Islet precursor cell (in vitro differentiated cells): ENCODE data around the gene KIF1B.

Experiments used
- DNase-seq: peaks from one replicate; pipeline ENCODE4 v3.0.0-alpha.2; 2018

KIF1B gene

DNA sequence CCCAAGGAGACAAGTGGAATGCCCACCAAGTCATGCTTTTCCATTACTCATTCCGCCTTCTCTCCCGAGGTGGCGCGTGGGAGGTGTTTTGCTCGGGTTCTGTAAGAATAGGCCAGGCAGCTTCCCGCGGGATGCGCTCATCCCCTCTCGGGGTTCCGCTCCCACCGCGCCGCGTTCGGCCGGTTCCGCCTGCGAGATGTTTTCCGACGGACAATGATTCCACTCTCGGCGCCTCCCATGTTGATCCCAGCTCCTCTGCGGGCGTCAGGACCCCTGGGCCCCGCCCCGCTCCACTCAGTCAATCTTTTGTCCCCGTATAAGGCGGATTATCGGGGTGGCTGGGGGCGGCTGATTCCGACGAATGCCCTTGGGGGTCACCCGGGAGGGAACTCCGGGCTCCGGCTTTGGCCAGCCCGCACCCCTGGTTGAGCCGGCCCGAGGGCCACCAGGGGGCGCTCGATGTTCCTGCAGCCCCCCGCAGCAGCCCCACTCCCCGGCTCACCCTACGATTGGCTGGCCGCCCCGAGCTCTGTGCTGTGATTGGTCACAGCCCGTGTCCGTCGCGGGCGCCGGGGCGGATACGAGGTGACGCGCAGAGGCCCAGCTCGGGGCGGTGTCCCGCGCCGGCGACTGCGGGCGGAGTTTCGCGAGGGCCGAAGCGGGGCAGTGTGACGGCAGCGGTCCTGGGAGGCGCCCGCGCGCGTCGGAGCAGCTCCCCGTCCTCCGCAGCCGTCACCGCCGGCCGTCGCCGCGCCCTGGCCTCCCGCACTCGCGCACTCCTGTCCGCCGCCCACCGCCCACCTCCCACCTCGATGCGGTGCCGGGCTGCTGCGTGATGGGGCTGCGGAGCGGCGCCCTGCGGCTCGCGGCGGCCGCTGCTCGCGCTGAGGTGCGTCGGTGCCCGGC lies at the start of gene KIF1B:
TSS of gene KIF1B (plus strand) at position 666 of the 906 bp plus-strand sequence. CDS start 21,759 bp downstream, outside the sequence.
- peak; percentile 99 for DNase-seq

GRCh38 chr1:10160907-10161490 lies 49.4 kb upstream of the KIF1B start:
- no peak for DNase-seq

GRCh38 chr1:10161541-10162290 lies 48.7 kb upstream of the KIF1B start:
- DNase-seq: no peak

GRCh38 chr1:10168912-10169514 lies 41.4 kb upstream of the KIF1B start:
- no peak for DNase-seq

- no peak for DNase-seq
Observed at GRCh38 chr1:10170239-10170574, 40.2 kb upstream of the KIF1B start.

DNA sequence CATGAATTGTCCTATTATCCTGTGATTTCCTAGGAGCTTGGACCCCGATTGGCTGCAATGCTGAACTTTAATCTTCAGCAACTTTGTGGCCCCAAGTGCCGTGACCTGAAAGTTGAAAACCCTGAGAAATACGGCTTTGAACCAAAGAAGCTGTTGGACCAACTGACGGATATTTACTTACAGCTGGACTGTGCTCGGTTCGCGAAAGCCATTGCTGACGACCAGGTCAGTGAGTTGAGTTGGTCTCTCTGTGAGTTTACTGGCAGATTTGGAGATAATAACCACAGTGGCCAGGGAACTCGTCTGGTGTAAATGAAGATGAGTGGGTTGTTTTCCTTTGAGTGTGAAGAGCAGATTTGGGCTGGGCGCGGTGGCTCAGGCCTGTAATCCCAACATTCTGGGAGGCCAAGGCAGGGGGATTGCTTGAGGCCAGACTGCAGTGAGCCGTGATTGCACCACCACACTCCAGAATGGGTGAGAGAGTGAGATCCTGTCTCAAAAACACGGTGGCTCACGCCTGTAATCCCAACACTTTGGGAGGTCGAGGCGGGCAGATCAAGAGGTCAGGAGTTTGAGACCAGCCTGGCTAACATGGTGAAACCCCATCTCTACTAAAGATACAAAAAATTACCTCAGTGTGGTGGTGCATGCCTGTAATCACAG lies 39.1 kb upstream of the KIF1B start:
- no peak for DNase-seq

DNA sequence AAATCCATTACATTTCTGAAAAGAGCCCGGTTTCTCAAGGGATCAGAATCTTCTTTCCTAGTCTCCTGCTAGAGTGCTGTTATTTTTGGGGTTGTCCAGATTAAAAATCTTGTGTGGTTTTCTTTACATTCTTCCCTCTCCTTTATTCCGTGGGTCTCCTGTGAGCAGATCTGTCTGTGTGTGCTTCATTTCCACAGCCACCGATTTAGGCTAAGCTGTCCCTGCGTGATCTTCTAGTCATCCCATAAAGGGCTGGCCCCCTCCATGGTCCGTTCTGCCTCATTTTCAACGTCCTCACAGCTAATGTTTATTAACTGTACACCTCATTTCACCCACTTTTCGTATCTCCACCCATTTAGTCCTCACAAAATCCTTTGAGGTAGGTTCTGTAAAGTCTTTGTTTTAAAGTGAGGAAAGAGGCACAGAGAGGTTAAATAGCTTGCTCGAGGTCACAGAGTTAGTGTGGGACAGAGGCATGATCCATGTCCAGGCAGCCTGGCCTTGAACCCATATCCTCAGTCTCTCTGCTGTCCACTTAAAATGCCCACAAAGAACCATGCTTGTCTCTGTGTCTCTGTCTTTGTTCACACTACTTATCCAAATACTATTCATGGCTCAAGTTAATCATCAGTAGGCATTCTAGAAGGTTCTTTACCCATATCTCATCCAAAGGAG lies 38.2 kb upstream of the KIF1B start:
- DNase-seq: no peak

DNA sequence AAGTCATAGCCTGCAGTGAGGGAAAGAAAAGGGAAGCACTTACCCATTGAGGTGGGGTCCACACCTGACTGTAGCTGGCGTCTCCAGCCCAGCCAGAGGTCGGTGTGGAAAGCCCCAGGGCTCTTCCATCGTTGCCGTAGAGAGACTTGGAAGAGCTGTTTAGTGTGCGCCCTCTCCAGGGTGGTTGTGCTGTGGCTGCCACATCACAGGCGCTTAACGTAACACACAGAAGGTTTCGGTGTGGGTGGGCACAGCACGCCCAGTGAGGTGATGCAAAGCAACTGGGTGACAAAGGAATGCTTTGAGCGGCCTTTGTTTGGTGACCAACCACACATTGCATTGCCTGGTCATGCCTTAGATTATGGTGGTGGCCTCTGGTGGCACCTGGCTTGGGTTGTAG lies 36.8 kb upstream of the KIF1B start:
- no peak for DNase-seq

- no peak for DNase-seq
Observed at GRCh38 chr1:10177876-10178275, 32.5 kb upstream of the KIF1B start.

GRCh38 chr1:10178597-10179405 lies 31.6 kb upstream of the KIF1B start:
- DNase-seq: no peak

- DNase-seq: no peak
Observed at GRCh38 chr1:10179406-10180091, 30.8 kb upstream of the KIF1B start.

DNA sequence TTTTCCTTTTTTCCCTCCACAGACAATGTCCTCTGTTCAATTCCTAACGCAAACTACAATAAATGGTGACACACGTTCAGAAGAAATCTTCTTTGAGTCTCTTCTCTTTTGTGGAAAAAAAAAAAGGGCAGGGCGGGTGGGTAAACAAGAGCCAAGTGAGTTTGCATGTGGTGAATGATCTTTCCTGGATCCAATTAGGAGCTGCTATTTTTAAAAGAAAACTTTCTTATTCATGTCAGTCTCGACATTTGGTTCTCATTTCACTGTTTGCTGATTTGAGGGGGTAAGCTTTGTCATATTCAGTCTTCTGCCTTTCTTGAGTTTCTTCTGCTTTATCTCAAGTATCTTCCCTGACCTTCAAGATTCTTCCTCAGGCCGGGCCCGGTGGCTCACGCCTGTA lies 29.2 kb upstream of the KIF1B start:
- no peak for DNase-seq

- no peak for DNase-seq
Observed at GRCh38 chr1:10185759-10186158, 24.6 kb upstream of the KIF1B start.

DNA sequence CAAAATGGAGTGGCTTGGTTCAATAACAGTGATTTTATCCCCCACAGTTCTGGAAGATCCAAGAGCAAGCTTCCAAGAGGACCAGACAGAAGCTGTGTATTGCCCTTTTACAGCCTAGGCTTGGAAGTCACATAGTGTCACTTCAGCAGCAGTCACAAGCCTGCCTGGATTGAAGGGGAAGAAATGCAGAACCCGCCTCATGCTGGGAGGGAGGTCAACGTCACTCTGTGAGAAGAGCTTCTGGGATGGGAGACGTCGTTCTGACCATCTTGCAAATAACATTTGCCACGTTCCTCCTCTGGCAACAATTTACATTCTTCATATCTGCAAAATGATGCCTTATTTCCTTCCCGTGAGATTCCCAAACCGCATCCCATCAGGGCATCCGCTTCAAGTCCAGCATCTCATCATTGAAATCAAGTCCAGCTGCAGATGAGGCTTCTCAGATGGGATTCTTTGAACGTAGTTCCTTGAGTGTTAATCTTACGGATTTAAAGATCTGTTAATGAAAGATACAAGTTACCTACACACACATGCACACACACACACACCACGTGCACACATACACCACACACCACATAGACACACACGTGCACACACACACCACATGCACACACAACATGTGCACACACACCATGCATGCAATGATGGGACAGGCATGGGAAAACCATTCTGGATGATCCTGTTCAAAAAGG lies 23.9 kb upstream of the KIF1B start:
- DNase-seq: no peak

GRCh38 chr1:10187026-10187334 lies 23.4 kb upstream of the KIF1B start:
- DNase-seq: no peak

GRCh38 chr1:10188133-10188650 lies 22.2 kb upstream of the KIF1B start:
- DNase-seq: no peak

- DNase-seq: no peak
Observed at GRCh38 chr1:10189659-10190058, 20.7 kb upstream of the KIF1B start.

- DNase-seq: no peak
Observed at GRCh38 chr1:10192263-10192662, 18.1 kb upstream of the KIF1B start.

DNA sequence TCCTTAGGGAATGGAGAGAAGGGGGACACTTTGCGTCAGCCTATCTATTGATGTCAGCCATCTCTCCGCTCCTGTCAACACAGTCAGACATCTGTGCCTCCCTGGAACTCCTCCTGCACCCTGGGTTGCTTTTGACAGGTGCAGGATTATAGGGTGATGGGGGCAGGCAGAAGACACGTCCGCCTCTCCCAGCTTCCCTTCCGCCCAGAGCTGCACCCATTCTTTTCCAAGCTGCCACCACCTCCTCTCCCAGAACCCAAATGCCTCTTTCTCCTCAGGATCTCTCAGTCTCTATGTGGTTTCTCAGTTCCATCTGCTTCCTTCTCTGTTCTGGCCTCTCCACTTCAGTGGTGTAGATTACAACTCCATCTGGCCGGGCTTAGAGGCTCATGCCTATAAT lies 17.1 kb upstream of the KIF1B start:
- DNase-seq: no peak

- peak; percentile 76 for DNase-seq
Observed at GRCh38 chr1:10195570-10195969, 14.8 kb upstream of the KIF1B start.
